ENCODE measurements around the gene FKBP7. TPM values are rescaled to one million over a fixed set of nuclear protein-coding genes. Genes with fewer than 3 reads are reported as not detected.
A peak's percentile ranks its signal among the peaks of the same experiment; 100 is the strongest.

FKBP7 gene
- total RNA-seq, 5 donors from 2014 or later (not counting 1 experiment from before 2014, with no cell fraction given) = 0.44 to 2.5 (median 1.4) TPM; not detected in 1

- Mint-ChIP-seq H3K9me3 (no peaks in the 10 kb centered on the region), H3K4me3 (no peak overlapping the region), H3K27me3 (no peaks in the 10 kb centered on the region), H3K4me1 (peaks cover 0 to 8% (median 4%) of the 10 kb centered on the region in 3 donors), H3K27ac (no peak overlapping the region), H3K36me3 (no peaks in the 10 kb centered on the region)
- DNase-seq (no peak), ATAC-seq (replicated peaks in 1 of 4) (no peak)
- no peaks in the 10 kb centered on the region for H3K36me3 ChIP-seq (ENCODE audit: control insufficient read depth in 2 of 2, extremely low read depth in 1 of 2, insufficient read depth in 1 of 2, low read length in 1 of 2)
- POLR2A ChIA-PET = no interaction called here
- H3K9me3 ChIP-seq = no peaks in the 10 kb centered on the region
- H3K4me3 ChIP-seq (ENCODE audit: control insufficient read depth in 1 of 2, extremely low read depth in 1 of 2, low read length in 1 of 2) = no peak overlapping the region
- H3K27me3 ChIP-seq (replicated peaks in 1 of 2; ENCODE audit: control insufficient read depth in 2 of 2, extremely low read depth in 1 of 2, insufficient read depth in 2 of 2, low read length in 1 of 2) = no peaks in the 10 kb centered on the region
- peaks cover 0 to 8% of the 10 kb centered on the region in 2 experiments for H3K4me1 ChIP-seq (ENCODE audit: control insufficient read depth in 1 of 2, extremely low read depth in 1 of 2, insufficient read depth in 2 of 2, low read length in 2 of 2)
- H3K27ac ChIP-seq (ENCODE audit: low read length) = no peak overlapping the region
- CTCF ChIA-PET = interaction anchor here in 1 of 2 donors (0.8 kb wide), 1 partner anchor 28 kb away, joined by 3 read pairs; no protein-coding TSS in a partner anchor
- WGBS (ENCODE audit: insufficient coverage) = 86% methylated on average over 3 of the region's 5 CpGs
Measured at GRCh38 chr2:178455947-178456346, 22.5 kb downstream of the FKBP7 start.

GRCh38 chr2:178452870-178453269, 25.5 kb downstream of the FKBP7 start:
- Mint-ChIP-seq H3K36me3 (peaks cover 9% of the 10 kb centered on the region), H3K9me3 (no peaks in the 10 kb centered on the region), H3K27ac (no peak overlapping the region), H3K4me1 (peaks cover 23 to 32% (median 29%) of the 10 kb centered on the region in 3 donors), H3K4me3 (no peak overlapping the region), H3K27me3 (no peaks in the 10 kb centered on the region)
- Histone ChIP-seq H3K9me3 (no peaks in the 10 kb centered on the region), H3K4me3 (ENCODE audit: control insufficient read depth in 1 of 2, extremely low read depth in 1 of 2, low read length in 1 of 2) (no peak overlapping the region), H3K4me1 (ENCODE audit: control insufficient read depth in 1 of 2, extremely low read depth in 1 of 2, insufficient read depth in 2 of 2, low read length in 2 of 2) (peaks cover 10 to 27% of the 10 kb centered on the region in 2 experiments), H3K27me3 (replicated peaks in 1 of 2; ENCODE audit: control insufficient read depth in 2 of 2, extremely low read depth in 1 of 2, insufficient read depth in 2 of 2, low read length in 1 of 2) (no peaks in the 10 kb centered on the region), H3K36me3 (ENCODE audit: control insufficient read depth in 2 of 2, extremely low read depth in 1 of 2, insufficient read depth in 1 of 2, low read length in 1 of 2) (peaks cover 0 to 8% of the 10 kb centered on the region in 2 donors), H3K27ac (ENCODE audit: low read length) (no peak overlapping the region)
- ChIA-PET CTCF (interaction anchor here in 1 of 2 donors (1.0 to 1.1 kb wide), 2 partner anchors 21 to 38 kb away, joined by 3 read pairs; no protein-coding TSS in a partner anchor), POLR2A (interaction anchor here in 1 of 2 donors (0.6 to 0.7 kb wide), 2 partner anchors 71 to 1188 kb away, joined by 4 read pairs; partner anchors contain the start of gene NFE2L2)
- ATAC-seq (replicated peaks in 1 of 4) = no peak
- no CpG with 5 or more reads among the region's 5 CpGs for WGBS (ENCODE audit: insufficient coverage)
- DNase-seq = no peak

- peaks cover 25 to 33% (median 32%) of the 10 kb centered on the region in 3 donors for H3K4me1 Mint-ChIP-seq
- Histone ChIP-seq H3K4me3 (ENCODE audit: control insufficient read depth in 1 of 2, extremely low read depth in 1 of 2, low read length in 1 of 2) (no peak overlapping the region), H3K4me1 (ENCODE audit: control insufficient read depth in 1 of 2, extremely low read depth in 1 of 2, insufficient read depth in 2 of 2, low read length in 2 of 2) (peaks cover 10 to 27% of the 10 kb centered on the region in 2 experiments), H3K27ac (ENCODE audit: low read length) (no peak overlapping the region), H3K9me3 (no peaks in the 10 kb centered on the region), H3K27me3 (replicated peaks in 1 of 2; ENCODE audit: control insufficient read depth in 2 of 2, extremely low read depth in 1 of 2, insufficient read depth in 2 of 2, low read length in 1 of 2) (no peaks in the 10 kb centered on the region), H3K36me3 (ENCODE audit: control insufficient read depth in 2 of 2, extremely low read depth in 1 of 2, insufficient read depth in 1 of 2, low read length in 1 of 2) (peaks cover 0 to 10% of the 10 kb centered on the region in 2 donors)
- no peak overlapping the region for H3K27ac Mint-ChIP-seq
- H3K27me3 Mint-ChIP-seq = no peaks in the 10 kb centered on the region
- H3K36me3 Mint-ChIP-seq = peaks cover 10% of the 10 kb centered on the region
- no peak for DNase-seq
- H3K4me3 Mint-ChIP-seq = peak overlapping the region; percentile 66 to 88 (median 83)
- WGBS (ENCODE audit: insufficient coverage) = no CpG with 5 or more reads among the region's 2 CpGs
- ATAC-seq (replicated peaks in 1 of 4) = no peak
- ChIA-PET CTCF (interaction anchor here in 1 of 2 donors (1.0 kb wide), 1 partner anchor 38 kb away, joined by 3 read pairs; no protein-coding TSS in a partner anchor), POLR2A (interaction anchor here in 1 of 2 donors (0.6 kb wide), 1 partner anchor 1188 kb away, joined by 4 read pairs; the partner anchor contains the start of gene NFE2L2)
- H3K9me3 Mint-ChIP-seq = no peaks in the 10 kb centered on the region
Measured at GRCh38 chr2:178452334-178452733, 26.1 kb downstream of the FKBP7 start.

GRCh38 chr2:178450774-178451525, 27.4 kb downstream of the FKBP7 start, which contains the start of the genes PJVK and PRKRA:
Gene PJVK (plus strand): TSS chr2:178451378. CDS start chr2:178453410, 2,032 bp downstream.
Gene PRKRA (minus strand): TSS chr2:178451175. CDS start chr2:178451030, 145 bp downstream.
- Mint-ChIP-seq H3K4me3 (peak within 1 kb of the TSS; percentile 86 to 88 (median 87)), H3K27ac (peak within 1 kb of the TSS; percentile 86 to 91), H3K36me3 (peaks cover 13% of the 10 kb centered on the region), H3K27me3 (no peaks in the 10 kb centered on the region), H3K4me1 (peaks cover 25 to 33% (median 32%) of the 10 kb centered on the region in 3 donors), H3K9me3 (no peaks in the 10 kb centered on the region)
- ChIA-PET CTCF (interaction anchor here (0.5 to 1.8 kb wide), 6 partner anchors 28 to 260 kb away, joined by 3 to 13 read pairs (median 6); partner anchors contain the start of gene FKBP7 (in 1 of the 2)), POLR2A (interaction anchor here (0.6 to 1.2 kb wide), 8 partner anchors 14 to 37 kb away, joined by 3 to 13 read pairs (median 3); no protein-coding TSS in a partner anchor)
- peaks cover 0 to 21% of the 10 kb centered on the region in 2 donors for H3K36me3 ChIP-seq (ENCODE audit: control insufficient read depth in 2 of 2, extremely low read depth in 1 of 2, insufficient read depth in 1 of 2, low read length in 1 of 2)
- H3K27ac ChIP-seq (ENCODE audit: low read length) = peak within 1 kb of the TSS; percentile 91
- no peaks in the 10 kb centered on the region for H3K27me3 ChIP-seq (replicated peaks in 1 of 2; ENCODE audit: control insufficient read depth in 2 of 2, extremely low read depth in 1 of 2, insufficient read depth in 2 of 2, low read length in 1 of 2)
- WGBS (ENCODE audit: insufficient coverage) = under 1% methylated on average over 71 of the region's 76 CpGs
- H3K4me1 ChIP-seq (ENCODE audit: control insufficient read depth in 1 of 2, extremely low read depth in 1 of 2, insufficient read depth in 2 of 2, low read length in 2 of 2) = peaks cover 10 to 27% of the 10 kb centered on the region in 2 experiments
- ATAC-seq (replicated peaks in 1 of 4) (peak; percentile 84 to 95 (median 90)), DNase-seq (peak; percentile 88 to 97 (median 92))
- H3K4me3 ChIP-seq (ENCODE audit: control insufficient read depth in 1 of 2, extremely low read depth in 1 of 2, low read length in 1 of 2) = peak within 1 kb of the TSS; percentile 80 to 95
- no peaks in the 10 kb centered on the region for H3K9me3 ChIP-seq

GRCh38 chr2:178450524-178450773, 28.0 kb downstream of the FKBP7 start:
- Mint-ChIP-seq H3K27me3 (no peaks in the 10 kb centered on the region), H3K4me1 (peaks cover 25 to 33% (median 32%) of the 10 kb centered on the region in 3 donors), H3K27ac (peak overlapping the region; percentile 86 to 91), H3K9me3 (no peaks in the 10 kb centered on the region), H3K4me3 (peak overlapping the region; percentile 86 to 88 (median 87)), H3K36me3 (peaks cover 15% of the 10 kb centered on the region)
- ATAC-seq (replicated peaks in 1 of 4) (peak; percentile 54 to 64 (median 64)), DNase-seq (peak in 31 of 35 experiments; percentile 60 to 91 (median 74))
- Histone ChIP-seq H3K4me1 (ENCODE audit: control insufficient read depth in 1 of 2, extremely low read depth in 1 of 2, insufficient read depth in 2 of 2, low read length in 2 of 2) (peaks cover 10 to 27% of the 10 kb centered on the region in 2 experiments), H3K36me3 (ENCODE audit: control insufficient read depth in 2 of 2, extremely low read depth in 1 of 2, insufficient read depth in 1 of 2, low read length in 1 of 2) (peaks cover 0 to 24% of the 10 kb centered on the region in 2 donors), H3K27me3 (replicated peaks in 1 of 2; ENCODE audit: control insufficient read depth in 2 of 2, extremely low read depth in 1 of 2, insufficient read depth in 2 of 2, low read length in 1 of 2) (no peaks in the 10 kb centered on the region), H3K9me3 (no peaks in the 10 kb centered on the region), H3K27ac (ENCODE audit: low read length) (peak overlapping the region; percentile 91), H3K4me3 (ENCODE audit: control insufficient read depth in 1 of 2, extremely low read depth in 1 of 2, low read length in 1 of 2) (peak overlapping the region; percentile 80 to 95)
- ChIA-PET CTCF (interaction anchor here in 1 of 2 donors (0.6 to 1.8 kb wide), 5 partner anchors 28 to 72 kb away, joined by 3 to 13 read pairs (median 3); partner anchors contain the start of gene FKBP7), POLR2A (interaction anchor here in 1 of 2 donors (0.9 to 1.2 kb wide), 6 partner anchors 9 to 36 kb away, joined by 3 to 13 read pairs (median 4); no protein-coding TSS in a partner anchor)
- WGBS (ENCODE audit: insufficient coverage) = under 1% methylated on average over 25 of the region's 25 CpGs

Data from T-cell (primary cell).